Pancreas (tissue), 10 donors: ENCODE data around the gene ZBTB8A. TPM values are rescaled to one million over a fixed set of nuclear protein-coding genes. Genes with fewer than 3 reads are reported as not detected.
"Not testable (repeated sequence)": the region's sequence is repeated elsewhere in the genome, so short reads cannot be mapped to it uniquely, and the experiment has no call there.

ENCODE experiments used
- ATAC-seq, 4 donors: fragments of 200-7000 bp; cut with Tn5 transposase; one replicate each; pipeline versions ENCODE4 v1.8.0 to v1.9.1; 2020; ENCODE audit warnings: mild to moderate bottlenecking in 4 of 4, moderate library complexity in 4 of 4
- DNase-seq, 6 donors: peaks; one replicate each; pipeline ENCODE4 v3.0.0-alpha.2; 2020
- FAIRE-seq: peaks from 2 replicates; lab custom pipeline; 2012; peaks lifted over from hg19 to GRCh38; lab: Jason Lieb, UNC
- H3K27ac ChIP-seq, 4 donors: fragments of 200-600 bp; sonication (generic); 1 replicate in 3 of 4; 2 replicates in 1 of 4; pipeline versions ENCODE4 v1.5.0 to v1.8.0; 2020
- H3K27me3 ChIP-seq, 4 donors: fragments of 200-600 bp; one replicate each; pipeline ENCODE4 v1.8.0; 2021
- H3K36me3 ChIP-seq, 3 donors: fragments of 200-600 bp; sonication (generic) in 1 of 3; one replicate each; pipeline versions ENCODE4 v1.5.0 to v1.8.0; 2020 to 2021
- H3K4me1 ChIP-seq, 3 donors: fragments of 200-600 bp; one replicate each; pipeline ENCODE4 v1.8.0; 2021
- H3K4me3 ChIP-seq, 4 donors: fragments of 200-600 bp; sonication (generic) in 2 of 4; one replicate each; pipeline versions ENCODE4 v1.5.0 to v1.8.0; 2020 to 2021
- H3K9me3 ChIP-seq, 4 donors: fragments of 200-600 bp; one replicate each; pipeline ENCODE4 v1.8.0; 2021
- CTCF ChIP-seq, 4 donors: fragments of 200-600 bp; sonication (generic) in 3 of 4; IDR thresholded peaks; one replicate each; pipeline versions ENCODE4 v1.5.0 to v1.8.0; 2021; ENCODE audit warnings: antibody characterized with exemption in 4 of 4
- WGBS, 2 donors: extraction: QIAGEN DNeasy Blood & Tissue Kit; methylation state at CpG; one replicate each; pipeline ENCODE4 v1.1.7; 2013; 5-methylcytosine and 5-hydroxymethylcytosine counted together
- intact Hi-C, 3 donors: fragments of 100-400 bp; cut with DNase I; formaldehyde crosslinking; loops; one replicate each; pipeline versions ENCODE4 v1.11.1 to v1.14.2; 2022
- polyA plus RNA-seq, 2 donors: library from polyadenylated mRNA; stranded (reverse); fragments of 200-250 nt; gene quantifications; one replicate each; pipeline ENCODE4 v1.2.3, GENCODE V29; 2013
- total RNA-seq, 6 donors: library from RNA; stranded (reverse); fragmentation: NEBNext Ultra II Directional in 4 of 6; extraction: Animal tissue kit (Norgen Biotek cat#: 25700) in 4 of 6; gene quantifications; one replicate each; pipeline versions ENCODE4 v1.2.1 to v1.2.4, GENCODE V29; 2021 to 2023
- donor health status: healthy with polysubstance abuse.
- donor health status: DM: no; HTN: no; CAD: no; lungs with moderate emphysema.
- donor health status: DM: no; HTN: no; CAD: no.
- donor health status: control.
- donor health status: control.
- donor health status: Bipolar disorder and iron deficiency.
- donor health status: DM: yes; HTN: yes; CAD: no.
- donor health status: DM: no; HTN: no; CAD: no.
- donor health status: DM: no; HTN: no; CAD: no.
- donor health status: DM: yes; HTN: yes; CAD: no.

The ZBTB8A gene
- total and polyA plus RNA-seq, 8 donors: 1.3 to 5.2 (median 3.2) TPM

- H3K4me3 ChIP-seq: peak overlapping the region in 2 of 4 donors; percentile 58 to 62
- H3K27me3 ChIP-seq: no peaks in the 10 kb centered on the region
- WGBS, 2 donors: 54 to 62% methylated on average over 3 of the region's 3 CpGs
- H3K27ac ChIP-seq: no peak overlapping the region
- TF ChIP-seq CTCF (IDR thresholded peaks at IDR 0.05): no peak
- no peaks in the 10 kb centered on the region for H3K36me3 ChIP-seq
- DNase-seq: no peak
- no peak for ATAC-seq
- no peak for FAIRE-seq
- intact Hi-C loops: no loop called here
- H3K4me1 ChIP-seq: peaks cover 0 to 18% (median 9%) of the 10 kb centered on the region in 3 donors
- no peaks in the 10 kb centered on the region for H3K9me3 ChIP-seq
These were observed 1.4 kb downstream of the ZBTB8A start for GRCh38 chr1:32540605-32541004.

GRCh38 chr1:32541064-32541566, 1.9 kb downstream of the ZBTB8A start:
- no peak for ATAC-seq
- Histone ChIP-seq H3K4me1 (peaks cover 0 to 18% (median 9%) of the 10 kb centered on the region in 3 donors), H3K36me3 (no peaks in the 10 kb centered on the region), H3K9me3 (no peaks in the 10 kb centered on the region), H3K27ac (no peak overlapping the region), H3K27me3 (no peaks in the 10 kb centered on the region), H3K4me3 (no peak overlapping the region)
- intact Hi-C loops: no loop called here
- DNase-seq: no peak
- 97 to 100% methylated on average over 2 of the region's 2 CpGs for WGBS, 2 donors
- TF ChIP-seq CTCF (IDR thresholded peaks at IDR 0.05): no peak
- no peak for FAIRE-seq

- no peaks in the 10 kb centered on the region for H3K36me3 ChIP-seq
- no peak overlapping the region for H3K4me3 ChIP-seq
- H3K9me3 ChIP-seq: no peaks in the 10 kb centered on the region
- no peak for DNase-seq
- intact Hi-C loops: no loop called here
- TF ChIP-seq CTCF (IDR thresholded peaks at IDR 0.05): no peak
- no peak for ATAC-seq
- H3K4me1 ChIP-seq: peaks cover 0 to 8% (median 6%) of the 10 kb centered on the region in 3 donors
- no peak overlapping the region for H3K27ac ChIP-seq
- 90 to 93% methylated on average over 4 of the region's 4 CpGs for WGBS, 2 donors
- FAIRE-seq: no peak
- H3K27me3 ChIP-seq: no peaks in the 10 kb centered on the region
These were observed 7.4 kb downstream of the ZBTB8A start for GRCh38 chr1:32546611-32547010.

- 89 to 93% methylated on average over 3 of the region's 3 CpGs for WGBS, 2 donors
- no peak overlapping the region for H3K27ac ChIP-seq
- TF ChIP-seq CTCF (IDR thresholded peaks at IDR 0.05): no peak
- no peak for FAIRE-seq
- H3K4me3 ChIP-seq: no peak overlapping the region
- ATAC-seq: no peak
- H3K36me3 ChIP-seq: no peaks in the 10 kb centered on the region
- DNase-seq: no peak
- no peaks in the 10 kb centered on the region for H3K27me3 ChIP-seq
- H3K9me3 ChIP-seq: no peaks in the 10 kb centered on the region
- peaks cover 0 to 6% (median 5%) of the 10 kb centered on the region in 3 donors for H3K4me1 ChIP-seq
- intact Hi-C loops: no loop called here
These were observed 10.4 kb downstream of the ZBTB8A start for GRCh38 chr1:32549616-32550015.

- no peaks in the 10 kb centered on the region for H3K27me3 ChIP-seq
- no peaks in the 10 kb centered on the region for H3K4me1 ChIP-seq
- no peaks in the 10 kb centered on the region for H3K9me3 ChIP-seq
- WGBS, 2 donors: 84 to 88% methylated on average over 3 of the region's 3 CpGs
- no peak overlapping the region for H3K4me3 ChIP-seq
- DNase-seq (no peak), ATAC-seq (no peak), FAIRE-seq (no peak)
- TF ChIP-seq CTCF (IDR thresholded peaks at IDR 0.05): no peak
- intact Hi-C loops: no loop called here
- H3K36me3 ChIP-seq: no peaks in the 10 kb centered on the region
- no peak overlapping the region for H3K27ac ChIP-seq
These were observed 15.1 kb downstream of the ZBTB8A start for GRCh38 chr1:32554288-32554687.

- H3K9me3 ChIP-seq, intact Hi-C loops, ATAC-seq, DNase-seq, H3K4me1 ChIP-seq, H3K27me3 ChIP-seq, H3K27ac ChIP-seq, FAIRE-seq, H3K4me3 ChIP-seq, H3K36me3 ChIP-seq: not testable (repeated sequence)
- WGBS, 2 donors: 98 to 100% methylated on average over 5 of the region's 5 CpGs
These were observed 17.8 kb downstream of the ZBTB8A start for GRCh38 chr1:32557035-32557434.
